WI38 (cell line): Measurements from ENCODE around the gene TGFBR3.

Experiments
- H3K4me3 ChIP-seq: 2 replicates; pipeline ENCODE4 v1.5.1; 2011; ENCODE audit warnings: low read depth, mild to moderate bottlenecking, control low read depth, low read length
- TF ChIP-seq, protein P1 (sequence below): IDR thresholded peaks from 2 replicates; pipeline ENCODE4 v1.5.1; 2012; ENCODE audit warnings: low read depth, mild to moderate bottlenecking, control low read depth, low read length

The TGFBR3 gene

DNA sequence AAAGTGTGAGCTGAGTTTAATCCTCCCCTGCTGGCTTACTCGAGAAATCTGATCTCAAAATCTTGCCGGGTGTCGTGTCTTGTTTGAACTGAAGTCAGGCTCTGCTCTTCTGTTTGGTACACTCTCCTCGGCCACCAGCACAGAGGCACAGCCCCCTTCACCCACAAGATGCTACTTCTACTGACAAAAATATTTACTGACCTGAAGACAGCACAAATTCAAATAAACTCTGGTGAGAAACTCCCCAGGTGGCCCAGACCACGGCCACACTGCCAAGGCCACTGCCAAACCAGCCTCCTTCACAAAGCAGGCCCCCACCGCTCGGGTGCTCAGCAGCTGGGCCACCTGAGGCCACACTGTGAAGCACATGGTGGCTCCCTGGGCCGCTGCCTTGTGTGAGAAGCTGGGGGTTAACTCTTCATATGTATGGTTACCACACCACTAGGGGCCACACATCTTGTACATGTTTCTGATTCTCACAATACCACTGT, 80.6 kb downstream of the TGFBR3 start:
- TF ChIP-seq, protein P1, sequence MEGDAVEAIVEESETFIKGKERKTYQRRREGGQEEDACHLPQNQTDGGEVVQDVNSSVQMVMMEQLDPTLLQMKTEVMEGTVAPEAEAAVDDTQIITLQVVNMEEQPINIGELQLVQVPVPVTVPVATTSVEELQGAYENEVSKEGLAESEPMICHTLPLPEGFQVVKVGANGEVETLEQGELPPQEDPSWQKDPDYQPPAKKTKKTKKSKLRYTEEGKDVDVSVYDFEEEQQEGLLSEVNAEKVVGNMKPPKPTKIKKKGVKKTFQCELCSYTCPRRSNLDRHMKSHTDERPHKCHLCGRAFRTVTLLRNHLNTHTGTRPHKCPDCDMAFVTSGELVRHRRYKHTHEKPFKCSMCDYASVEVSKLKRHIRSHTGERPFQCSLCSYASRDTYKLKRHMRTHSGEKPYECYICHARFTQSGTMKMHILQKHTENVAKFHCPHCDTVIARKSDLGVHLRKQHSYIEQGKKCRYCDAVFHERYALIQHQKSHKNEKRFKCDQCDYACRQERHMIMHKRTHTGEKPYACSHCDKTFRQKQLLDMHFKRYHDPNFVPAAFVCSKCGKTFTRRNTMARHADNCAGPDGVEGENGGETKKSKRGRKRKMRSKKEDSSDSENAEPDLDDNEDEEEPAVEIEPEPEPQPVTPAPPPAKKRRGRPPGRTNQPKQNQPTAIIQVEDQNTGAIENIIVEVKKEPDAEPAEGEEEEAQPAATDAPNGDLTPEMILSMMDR = no peak
- H3K4me3 ChIP-seq = no peak overlapping the region

DNA sequence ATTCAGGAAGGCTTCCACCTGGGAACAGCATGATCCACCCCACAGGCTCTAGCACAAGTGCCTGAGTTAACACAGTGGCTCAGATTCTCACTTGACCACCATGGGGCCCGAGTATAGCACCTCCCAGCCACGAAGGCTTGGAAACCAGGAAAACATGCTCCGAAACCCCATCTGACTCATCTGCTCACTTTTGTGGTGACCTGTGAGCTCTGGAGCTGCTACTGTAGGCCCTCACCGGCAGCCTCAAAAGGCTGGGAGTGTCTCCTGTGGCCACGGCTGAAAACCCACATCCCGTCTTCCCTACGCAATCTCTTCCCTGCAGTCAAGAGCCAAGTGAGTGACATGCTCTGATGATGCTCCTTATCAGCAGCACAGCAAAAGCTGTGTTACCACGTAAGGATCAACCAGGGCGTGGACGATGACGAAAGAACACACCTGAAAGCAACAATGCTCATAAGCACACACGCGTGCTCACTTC, 81.4 kb downstream of the TGFBR3 start:
- TF ChIP-seq, protein P1 = no peak
- no peak overlapping the region for H3K4me3 ChIP-seq

DNA sequence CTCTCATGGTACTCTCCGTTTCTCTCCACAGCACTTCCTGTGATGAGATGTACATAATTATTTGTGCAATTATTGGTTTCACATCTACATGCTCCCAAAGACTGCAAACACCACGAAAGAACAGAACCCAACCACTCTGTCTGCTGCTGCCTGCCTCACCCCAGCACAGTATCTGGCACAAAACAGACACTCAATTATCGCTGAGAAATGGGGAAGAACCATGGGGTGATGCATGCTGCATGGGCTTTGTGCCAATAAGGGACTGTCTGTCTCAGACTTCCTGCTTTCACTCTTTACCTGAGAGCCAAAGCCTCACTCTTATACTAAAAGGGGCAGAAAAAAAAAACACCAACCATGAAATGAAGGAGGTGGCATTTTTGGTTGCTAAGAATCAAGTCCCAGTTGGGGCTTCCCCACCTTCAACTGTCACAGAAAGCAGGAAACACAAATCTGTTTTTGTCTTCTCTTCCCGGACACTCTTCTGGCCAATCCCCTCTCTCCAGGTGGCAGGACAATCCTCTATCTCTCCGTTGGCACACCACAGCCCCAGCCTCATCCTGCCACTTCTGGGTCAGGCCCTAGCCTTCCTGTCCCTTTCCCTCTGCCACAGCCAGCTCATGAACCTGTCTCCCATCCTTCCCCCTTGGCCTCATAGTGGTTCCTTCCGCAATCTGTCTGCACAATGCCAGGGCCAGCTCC, 82.0 kb downstream of the TGFBR3 start:
- no peak overlapping the region for H3K4me3 ChIP-seq
- TF ChIP-seq, protein P1 = no peak

DNA sequence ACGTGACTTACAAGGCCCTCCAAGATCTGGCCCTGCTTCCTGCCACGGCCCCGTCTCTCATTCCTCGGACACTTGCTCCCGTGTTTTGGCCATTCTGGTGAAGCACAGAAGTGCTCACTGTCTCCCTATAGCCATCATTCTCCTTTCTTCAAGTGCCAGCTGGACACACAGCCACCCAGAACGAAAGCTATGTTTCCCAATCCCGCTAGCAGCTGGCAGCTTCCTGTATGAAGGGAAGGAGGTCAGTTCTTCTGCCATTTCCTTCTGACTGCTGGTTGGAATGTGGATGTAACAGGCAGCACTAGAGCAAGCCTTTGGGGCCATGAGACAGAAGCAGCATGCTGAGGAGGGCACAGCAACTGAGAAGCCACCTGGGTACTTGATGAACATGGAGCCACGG, 82.8 kb downstream of the TGFBR3 start:
- H3K4me3 ChIP-seq = no peak overlapping the region
- TF ChIP-seq, protein P1 = no peak

DNA sequence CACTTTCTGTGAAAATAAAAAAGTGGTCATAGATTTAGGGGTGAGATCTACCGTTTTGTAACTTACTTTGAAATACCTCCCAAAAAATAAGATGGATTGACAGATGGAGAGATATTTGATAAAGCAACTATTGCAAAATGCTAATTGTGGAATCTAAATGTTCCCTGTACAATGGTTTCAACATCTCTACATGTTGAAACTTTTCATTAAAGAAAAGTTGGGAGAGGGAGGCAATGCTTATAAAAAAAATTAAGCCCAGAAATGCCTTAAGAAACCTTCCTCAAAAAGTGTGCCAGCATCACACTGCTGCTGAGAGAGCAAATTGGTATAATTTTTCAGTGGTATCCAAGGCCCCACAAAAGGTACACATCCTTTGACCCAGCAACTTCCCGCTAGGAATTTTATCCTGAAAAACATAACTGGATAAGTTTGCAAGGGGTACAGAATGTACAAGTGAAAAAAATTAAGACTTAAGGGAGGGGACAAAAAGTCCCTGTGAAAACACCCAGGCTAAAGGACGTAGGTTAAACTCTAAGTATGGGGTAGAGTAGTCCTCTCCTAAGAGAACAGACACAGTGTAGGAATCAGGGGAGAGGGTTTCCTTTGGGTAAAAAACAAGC, 84.3 kb downstream of the TGFBR3 start:
- H3K4me3 ChIP-seq = no peak overlapping the region
- TF ChIP-seq, protein P1 = no peak

DNA sequence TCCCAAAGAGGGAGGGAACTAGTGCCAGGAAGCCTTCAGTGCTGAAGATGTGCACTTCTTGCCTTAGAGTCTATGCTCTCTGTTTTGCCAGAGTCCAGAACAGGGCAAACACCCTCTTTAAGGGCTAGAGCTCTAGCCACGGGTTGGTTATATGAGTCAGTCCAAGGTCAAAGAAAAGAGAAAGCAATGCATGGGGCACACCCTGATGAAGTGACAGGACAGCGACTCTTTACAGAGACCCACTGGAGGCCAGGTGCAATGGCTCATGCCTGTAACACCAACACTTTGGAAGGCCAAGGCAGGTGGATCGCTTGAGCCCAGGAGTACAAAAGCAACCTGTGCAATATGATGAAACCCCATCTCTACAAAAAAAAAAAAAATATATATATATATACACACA, 86.1 kb downstream of the TGFBR3 start:
- no peak overlapping the region for H3K4me3 ChIP-seq
- TF ChIP-seq, protein P1 = no peak

DNA sequence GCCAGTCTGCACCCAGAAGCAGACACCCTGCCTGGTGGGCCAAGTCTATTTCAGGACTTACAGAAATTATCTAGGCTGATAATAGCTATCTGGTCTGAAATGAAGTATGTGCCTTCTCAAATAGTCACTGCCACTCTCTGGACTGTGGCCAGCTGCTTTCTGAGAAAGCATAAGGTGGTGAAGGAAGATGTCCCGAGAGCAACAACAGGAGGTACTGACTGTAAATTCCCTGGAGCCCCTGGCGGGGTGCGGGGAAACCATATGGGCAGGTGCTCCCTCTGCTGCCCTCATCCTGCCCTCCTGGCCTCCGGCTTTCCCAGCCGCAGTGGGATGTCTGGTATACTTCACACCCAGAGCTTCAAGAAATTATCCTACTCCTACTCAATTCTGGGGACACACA, 86.8 kb downstream of the TGFBR3 start:
- TF ChIP-seq, protein P1 = no peak
- no peak overlapping the region for H3K4me3 ChIP-seq
